Keratinocyte (primary cell): ENCODE measurements around the gene STON1. TPM values are rescaled to one million over a fixed set of nuclear protein-coding genes. Genes with fewer than 3 reads are reported as not detected.

Experiments used
- DNase-seq: peaks from one replicate; pipeline ENCODE4 v3.0.0-alpha.2; 2011; ENCODE audit warnings: low read depth, missing footprints, low spot score
- FAIRE-seq: peaks from 2 replicates; lab custom pipeline; 2011; peaks lifted over from hg19 to GRCh38; lab: Jason Lieb, UNC
- H2AFZ ChIP-seq: 2 replicates; pipeline ENCODE4 v1.6.0; 2012; ENCODE audit warnings: low read length, control low read depth, inconsistent platforms; ENCODE audit not compliant: control insufficient read depth
- H3K27ac ChIP-seq: 2 replicates; pipeline ENCODE4 v1.5.1; 2011; ENCODE audit warnings: low read length; ENCODE audit not compliant: control insufficient read depth, insufficient read depth
- H3K27me3 ChIP-seq: 3 replicates; pipeline ENCODE4 v1.6.0; 2011; ENCODE audit warnings: low read length; ENCODE audit not compliant: control insufficient read depth, insufficient read depth; ENCODE audit errors: extremely low read depth
- H3K36me3 ChIP-seq, 2 experiments: 2 replicates in 1 of 2; 3 replicates in 1 of 2; pipeline ENCODE4 v1.5.1; 2011; ENCODE audit warnings: low read length in 2 of 2, mild to moderate bottlenecking in 1 of 2; ENCODE audit not compliant: control insufficient read depth in 2 of 2, insufficient read depth in 2 of 2; ENCODE audit errors: extremely low read depth in 1 of 2
- H3K4me1 ChIP-seq: 3 replicates; pipeline ENCODE4 v1.5.1; 2011; ENCODE audit warnings: low read length; ENCODE audit not compliant: control insufficient read depth, insufficient read depth; ENCODE audit errors: extremely low read depth
- H3K4me2 ChIP-seq: 3 replicates; pipeline ENCODE4 v1.6.0; 2011; ENCODE audit warnings: low read depth, low read length; ENCODE audit not compliant: control insufficient read depth, insufficient read depth; ENCODE audit errors: extremely low read depth
- H3K4me3 ChIP-seq, 3 experiments: fragments of 200-600 bp in 1 of 3; sonication (generic) in 1 of 3; 2 replicates in 2 of 3; 3 replicates in 1 of 3; pipeline ENCODE4 v1.5.1; 2011 to 2016; ENCODE audit warnings: low read length in 3 of 3, mild to moderate bottlenecking in 3 of 3, control low read depth in 2 of 3, inconsistent platforms in 1 of 3, low read depth in 1 of 3, mixed read lengths in 1 of 3, mixed run types in 1 of 3, moderate library complexity in 1 of 3; ENCODE audit not compliant: control insufficient read depth in 2 of 3, insufficient read depth in 2 of 3; ENCODE audit errors: extremely low read depth in 1 of 3
- H3K79me2 ChIP-seq: 2 replicates; pipeline ENCODE4 v1.6.0; 2012; ENCODE audit warnings: low read length; ENCODE audit not compliant: control insufficient read depth, insufficient read depth
- H3K9ac ChIP-seq: 3 replicates; pipeline ENCODE4 v1.6.0; 2011; ENCODE audit warnings: low read length; ENCODE audit not compliant: control insufficient read depth, insufficient read depth; ENCODE audit errors: extremely low read depth
- H3K9me1 ChIP-seq: 3 replicates; pipeline ENCODE4 v1.6.0; 2011; ENCODE audit warnings: low read length; ENCODE audit not compliant: control insufficient read depth, insufficient read depth; ENCODE audit errors: extremely low read depth
- H3K9me3 ChIP-seq: 2 replicates; pipeline ENCODE4 v1.5.1; 2012; ENCODE audit warnings: low read depth, low read length; ENCODE audit not compliant: control insufficient read depth
- H4K20me1 ChIP-seq: 3 replicates; pipeline ENCODE4 v1.6.0; 2011; ENCODE audit warnings: low read length; ENCODE audit not compliant: control insufficient read depth, insufficient read depth; ENCODE audit errors: extremely low read depth
- CTCF ChIP-seq, 3 experiments: IDR thresholded peaks in 1 of 3; conservative IDR thresholded peaks in 1 of 3; optimal IDR thresholded peaks in 1 of 3; 2 replicates in 2 of 3; 3 replicates in 1 of 3; pipeline versions ENCODE3 to v1.5.1; 2011; ENCODE audit warnings: low read length in 3 of 3, mild to moderate bottlenecking in 3 of 3, moderate library complexity in 2 of 3, control low read depth in 1 of 3, inconsistent platforms in 1 of 3; ENCODE audit not compliant: insufficient read depth in 2 of 3; ENCODE audit errors: extremely low read depth in 1 of 3
- EZH2 ChIP-seq: IDR thresholded peaks from one replicate; pipeline ENCODE4 v1.6.1; 2012; ENCODE audit warnings: inconsistent platforms, mild to moderate bottlenecking, low read length, moderate library complexity
- dilution Hi-C: fragments of 300-500 bp; cut with MboI; formaldehyde crosslinking; loops from one replicate; pipeline ENCODE4 v1.7.0; 2020; ENCODE audit warnings: low sequenced_read_pairs; ENCODE audit not compliant: extremely low pct_ligation_motif_present
- polyA plus RNA-seq, 5 experiments: library from polyadenylated mRNA; depleted of rRNA in 3 of 5; stranded (reverse) in 3 of 5; stranded (forward) in 1 of 5; unstranded in 1 of 5; fragments of >200 nt; gene quantifications; 1 replicate in 1 of 5; 2 replicates in 3 of 5; 3 replicates in 1 of 5; pipeline versions ENCODE4 v1.2.1 to v1.2.3, GENCODE V29; 2011 to 2012; ENCODE audit warnings: missing spikeins in 2 of 5, low read depth in 1 of 5, low replicate concordance in 1 of 5
- small RNA-seq, 3 experiments: library from RNA; depleted of rRNA; stranded (forward); fragments of <200 nt; gene quantifications; one replicate each; pipeline ENCODE3, GENCODE V24; 2012; ENCODE audit warnings: low read depth in 3 of 3, low replicate concordance in 1 of 3; ENCODE audit not compliant: insufficient read length in 3 of 3

STON1 gene
- polyA plus RNA-seq, 1 donor (not counting 4 experiments of a cell fraction or from before 2014, with no cell fraction given) = 1.2 TPM

GRCh38 chr2:48635786-48636185 is 105.8 kb downstream of the STON1 start:
- no peaks in the 10 kb centered on the region for H3K9me1 ChIP-seq
- no peak overlapping the region for H3K27ac ChIP-seq
- no peaks in the 10 kb centered on the region for H3K9me3 ChIP-seq
- no peaks in the 10 kb centered on the region for H3K27me3 ChIP-seq
- H3K9ac ChIP-seq = no peak overlapping the region
- no peak overlapping the region for H3K4me3 ChIP-seq
- DNase-seq (no peak), FAIRE-seq (no peak)
- no peaks in the 10 kb centered on the region for H4K20me1 ChIP-seq
- H3K79me2 ChIP-seq = no peaks in the 10 kb centered on the region
- dilution Hi-C loops = no loop called here
- H3K4me1 ChIP-seq = no peaks in the 10 kb centered on the region
- H2AFZ ChIP-seq = no peak overlapping the region
- H3K4me2 ChIP-seq = no peak overlapping the region
- H3K36me3 ChIP-seq = no peaks in the 10 kb centered on the region
- TF ChIP-seq EZH2 = no peak

GRCh38 chr2:48638261-48638660 is 108.3 kb downstream of the STON1 start:
- Histone ChIP-seq H3K4me3 (no peak overlapping the region), H3K27ac (no peak overlapping the region), H3K4me2 (no peak overlapping the region), H2AFZ (no peak overlapping the region), H3K27me3 (no peaks in the 10 kb centered on the region), H3K9me1 (no peaks in the 10 kb centered on the region), H3K36me3 (no peaks in the 10 kb centered on the region), H3K79me2 (no peaks in the 10 kb centered on the region), H3K9ac (no peak overlapping the region), H3K9me3 (no peaks in the 10 kb centered on the region), H4K20me1 (no peaks in the 10 kb centered on the region), H3K4me1 (no peaks in the 10 kb centered on the region)
- no peak for FAIRE-seq
- dilution Hi-C loops = no loop called here
- DNase-seq = no peak
- no peak for TF ChIP-seq EZH2
- no peak for TF ChIP-seq CTCF (optimal IDR thresholded peaks at IDR 0.05 in 1 of 3, IDR thresholded peaks at IDR 0.05 in 1 of 3, conservative IDR thresholded peaks at IDR 0.05 in 1 of 3; ENCODE audit: extremely low read depth in 1 of 3, insufficient read depth in 2 of 3, low read length in 3 of 3)

Small RNA genes within 50 kb of the gene (small RNA-seq; reads per million reads assigned to genes)
- gene RNU6-282P (0 to 0.33 (median 0.25) reads per million in 3 experiments), gene TPT1P11 (0 reads per million in 3 experiments)

Other genes starting within 250 kb of the STON1 start
- 12.2 to 19.6 TPM (median 15.5 TPM) in 3 replicates for gene FOXN2, start 215.5 kb upstream of the STON1 start, polyA plus RNA-seq
- gene PPP1R21, start 89.4 kb upstream of the STON1 start, polyA plus RNA-seq = 10.7 to 24.3 TPM (median 18.3 TPM) in 3 replicates
- not detected in 3 replicates for gene GTF2A1L, start 87.7 kb downstream of the STON1 start, polyA plus RNA-seq
- not detected in 3 replicates for gene LHCGR, start 225.6 kb downstream of the STON1 start, polyA plus RNA-seq